Muscle of arm (tissue), 12 donors: ENCODE results near the gene KLF5. TPM values are rescaled to one million over a fixed set of nuclear protein-coding genes. Genes with fewer than 3 reads are reported as not detected.
"Not testable (repeated sequence)": the region's sequence is repeated elsewhere in the genome, so short reads cannot be mapped to it uniquely, and the experiment has no call there.

ENCODE experiments used
- DNase-seq: peaks from one replicate; pipeline ENCODE4 v3.0.0-alpha.2; 2013
- polyA plus RNA-seq, 12 donors: library from polyadenylated mRNA; unstranded; fragments of 120-200 nt; gene quantifications; one replicate each; pipeline ENCODE4 v1.2.1, GENCODE V29; 2013; ENCODE audit not compliant: insufficient read length in 12 of 12

The KLF5 gene
- polyA plus RNA-seq, 12 donors: 31.7 to 219 (median 45.8) TPM; not detected in 1

DNA sequence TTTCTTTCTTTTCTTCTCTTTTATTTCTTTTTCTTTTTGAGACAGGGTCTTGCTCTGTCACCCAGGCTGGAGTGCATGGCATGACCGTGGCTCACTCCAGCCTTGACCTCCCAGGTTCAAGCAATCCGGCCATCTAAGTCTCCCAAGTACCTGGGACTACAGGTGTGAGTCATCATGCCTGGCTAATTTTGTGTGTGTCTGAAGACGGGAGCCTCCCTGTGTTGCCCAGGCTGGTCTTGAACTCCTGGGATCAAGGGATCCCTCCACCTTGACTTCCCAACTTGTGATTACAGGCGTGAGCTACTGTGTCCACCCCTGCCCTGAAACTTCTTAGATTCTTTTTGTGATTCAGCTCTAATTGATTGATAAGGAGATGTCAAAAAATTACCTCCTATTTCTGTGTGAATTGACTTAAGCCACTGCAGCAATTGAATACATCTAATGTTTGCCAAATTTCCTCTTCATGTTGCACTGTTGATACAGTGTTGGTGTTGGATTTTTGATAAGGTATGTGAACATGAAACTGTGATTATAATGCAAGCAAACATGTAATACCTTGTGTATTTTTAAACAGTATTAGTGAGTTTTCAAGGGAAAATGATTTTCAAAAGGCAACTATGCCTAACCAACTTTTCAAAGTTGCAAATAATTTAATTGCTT lies 22.6 kb downstream of the KLF5 start:
- DNase-seq: no peak

DNA sequence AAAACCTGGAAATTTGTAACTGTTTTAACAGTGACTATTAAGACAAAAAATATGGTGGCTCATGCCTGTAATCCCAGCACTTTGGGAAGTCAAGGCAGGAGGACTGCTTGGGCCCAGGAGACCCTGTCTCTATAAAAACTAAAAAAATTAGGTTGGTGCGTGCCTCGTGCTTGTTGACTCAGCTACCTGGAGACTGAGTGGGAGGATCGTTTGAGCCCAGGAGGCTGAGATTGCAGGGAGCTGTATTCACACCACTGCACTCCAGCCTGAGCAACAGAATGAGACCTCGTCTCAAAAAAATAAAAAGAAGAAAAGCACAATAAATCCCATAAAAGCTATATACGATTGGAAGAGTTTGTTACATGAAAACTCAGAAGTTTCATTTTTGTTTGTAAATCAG lies 23.7 kb downstream of the KLF5 start:
- no peak for DNase-seq

DNA sequence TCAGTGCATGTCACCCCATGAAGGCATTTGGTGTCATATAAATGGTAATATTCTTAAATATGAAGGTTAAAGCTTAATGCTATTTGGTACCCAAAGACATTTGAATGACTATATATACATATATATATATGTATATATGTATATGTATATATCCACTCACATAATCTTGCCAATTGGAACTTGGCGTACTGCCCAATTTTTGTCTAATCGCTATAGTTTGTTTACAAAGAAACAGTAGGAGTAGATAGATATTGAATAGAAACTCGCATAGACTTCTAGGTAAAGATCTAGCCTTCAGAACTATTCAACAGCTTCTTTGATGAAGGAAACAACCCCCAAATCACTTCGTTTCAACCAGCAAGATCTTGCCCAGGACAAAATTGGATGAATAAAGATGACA lies 24.1 kb downstream of the KLF5 start:
- no peak for DNase-seq

DNA sequence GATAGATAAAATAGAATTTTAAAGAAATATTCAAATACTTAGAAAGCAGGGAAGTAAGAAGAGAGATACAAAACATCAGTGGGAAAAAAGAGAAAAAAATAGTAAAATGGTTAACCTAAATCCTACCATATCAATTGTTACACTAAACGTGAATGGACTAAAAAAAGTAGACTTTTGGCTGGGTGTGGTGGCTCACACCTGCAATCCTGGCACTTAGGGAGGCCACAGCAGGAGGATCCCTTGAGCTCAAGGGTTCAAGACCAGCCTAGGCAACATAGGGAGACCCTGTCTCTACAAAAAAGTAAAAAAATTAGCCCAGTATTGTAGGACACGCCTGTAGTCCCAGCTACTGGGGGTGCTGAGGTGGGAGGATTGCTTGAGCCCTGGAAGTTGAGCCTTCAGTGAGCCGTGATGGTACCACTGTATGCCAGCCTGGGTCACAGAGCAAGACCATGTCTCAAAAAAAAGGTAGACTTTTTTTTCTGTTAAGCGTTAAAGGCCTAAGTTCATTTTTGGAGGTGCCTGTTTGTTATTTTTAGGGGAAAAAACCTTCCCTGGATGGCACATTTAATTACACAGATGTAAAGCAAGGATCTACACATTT lies 29.6 kb downstream of the KLF5 start:
- no peak for DNase-seq

DNA sequence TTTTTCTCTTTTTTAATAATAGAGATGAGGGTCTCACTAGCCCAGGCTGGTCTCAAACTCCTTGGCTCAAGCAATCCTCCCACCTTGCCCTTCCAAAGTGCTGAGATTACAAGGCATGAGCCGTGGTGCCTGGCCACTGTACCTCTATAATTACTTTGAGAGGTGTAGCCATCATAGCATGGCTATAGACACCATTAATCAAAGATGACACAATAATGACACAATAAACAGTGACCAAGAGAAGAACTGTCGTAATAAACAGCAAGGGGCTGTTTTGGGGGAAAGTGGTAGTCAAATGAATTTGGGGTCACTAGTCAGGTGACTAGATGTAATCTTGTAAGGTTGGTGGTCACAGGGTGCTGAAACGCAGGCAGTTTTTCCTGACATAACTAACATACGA lies 30.4 kb downstream of the KLF5 start:
- no peak for DNase-seq

DNA sequence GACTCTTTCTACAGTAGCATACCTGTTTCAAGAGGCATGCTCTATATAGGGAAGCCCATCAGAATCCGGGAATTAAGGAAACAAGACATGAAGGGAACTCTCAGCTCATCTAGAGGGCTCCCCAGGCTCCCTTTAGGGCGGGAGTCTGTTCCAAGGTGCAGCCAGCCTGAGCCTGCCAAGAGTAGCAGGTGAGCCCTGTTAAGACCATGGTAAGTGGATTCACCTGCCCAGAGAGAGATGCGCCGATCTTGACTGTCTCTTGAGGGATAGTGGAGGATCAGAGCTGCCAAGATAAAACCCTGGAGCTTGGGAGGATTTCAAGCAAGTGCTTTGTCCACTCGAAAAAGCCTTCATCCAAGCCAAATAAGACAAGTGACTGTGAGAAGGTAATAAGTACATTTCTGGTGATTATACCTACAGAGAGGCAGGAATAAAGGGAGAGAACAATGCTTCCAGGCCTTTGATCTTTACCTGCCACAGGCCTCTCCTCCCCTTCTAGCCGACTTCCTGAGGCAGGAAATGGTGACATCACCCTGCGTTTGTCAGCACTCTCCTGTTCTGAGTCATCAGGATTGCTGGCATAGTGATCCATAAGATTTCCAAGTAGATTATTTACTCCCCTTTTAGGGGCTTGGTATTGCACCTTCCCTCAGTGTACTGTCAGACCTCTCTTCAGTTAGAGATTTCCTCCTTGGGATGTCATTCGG lies 31.5 kb downstream of the KLF5 start:
- no peak for DNase-seq

DNA sequence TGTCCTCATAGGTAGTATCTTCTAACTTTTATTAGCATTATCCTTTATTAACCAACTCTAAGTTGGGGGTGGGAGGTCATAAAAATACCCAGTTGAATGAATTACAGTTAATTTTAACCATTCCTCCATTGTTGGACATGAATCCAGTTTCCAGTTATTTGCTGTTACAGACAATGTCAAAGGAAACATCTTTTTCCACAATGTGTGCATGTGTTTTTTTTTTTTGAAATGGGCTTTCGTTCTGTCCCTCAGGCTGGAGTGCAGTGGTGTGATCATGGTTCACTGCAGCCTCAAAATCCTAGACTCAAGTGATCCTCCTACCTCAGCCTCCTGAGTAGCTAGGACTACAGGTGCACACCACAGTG lies 32.0 kb downstream of the KLF5 start:
- no peak for DNase-seq

DNA sequence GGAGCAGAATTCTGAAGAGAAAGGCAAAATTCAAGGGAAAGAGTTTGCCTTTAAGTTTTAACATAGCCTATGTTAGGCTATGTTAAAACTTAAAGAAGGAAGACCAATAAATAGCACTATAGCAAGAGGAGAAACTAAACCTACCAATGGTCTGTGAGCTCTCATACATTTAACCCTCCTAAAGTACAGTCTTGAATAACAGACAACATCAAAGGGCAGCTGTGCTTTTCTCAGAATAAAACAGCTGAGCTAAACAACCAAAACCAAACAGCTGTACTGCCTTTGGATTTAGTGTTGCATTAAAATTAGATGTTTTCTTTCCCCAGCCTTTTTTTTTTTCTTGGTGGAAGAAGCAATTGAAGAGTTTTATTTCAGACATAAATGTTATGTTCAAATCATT lies 34.0 kb downstream of the KLF5 start:
- peak; percentile 39 for DNase-seq

DNA sequence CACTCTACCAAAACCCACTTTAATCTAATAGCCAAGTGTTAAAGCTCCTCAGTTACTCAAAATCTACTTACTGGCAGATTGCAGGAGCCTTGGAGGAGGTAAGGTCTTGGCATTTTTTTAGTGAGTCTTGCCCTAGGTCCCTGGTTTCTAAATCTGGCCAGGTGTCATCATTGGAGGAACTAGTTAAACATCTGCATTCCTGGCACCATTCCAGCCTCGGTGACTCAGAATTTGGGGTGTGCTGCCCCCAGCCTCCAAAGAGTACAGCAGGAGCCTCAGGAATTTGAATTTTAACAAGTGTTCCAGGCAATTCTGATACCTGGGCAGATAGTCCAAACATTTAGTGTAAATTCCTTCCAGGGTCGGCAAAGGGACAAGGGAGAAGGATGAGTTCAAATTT lies 37.4 kb downstream of the KLF5 start:
- no peak for DNase-seq

DNA sequence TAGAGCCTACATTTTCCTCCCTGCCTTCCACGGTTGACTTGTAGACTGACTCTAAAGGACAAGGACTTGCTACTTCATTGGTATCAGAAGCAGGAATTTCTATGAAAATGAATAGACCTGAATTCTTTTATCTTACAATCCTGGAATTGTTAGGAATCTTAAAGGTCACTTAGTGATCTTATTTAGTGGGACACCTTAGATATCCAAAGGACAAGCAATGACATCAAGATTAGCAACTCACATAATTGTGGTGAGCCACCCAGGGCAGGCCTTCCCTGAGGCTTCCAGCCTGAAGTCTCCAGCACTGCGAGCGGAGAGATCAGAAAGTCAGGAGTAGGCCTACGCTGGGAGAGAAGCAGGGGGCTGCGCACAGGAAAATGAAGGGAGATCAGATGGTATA lies 37.8 kb downstream of the KLF5 start:
- DNase-seq: no peak

DNA sequence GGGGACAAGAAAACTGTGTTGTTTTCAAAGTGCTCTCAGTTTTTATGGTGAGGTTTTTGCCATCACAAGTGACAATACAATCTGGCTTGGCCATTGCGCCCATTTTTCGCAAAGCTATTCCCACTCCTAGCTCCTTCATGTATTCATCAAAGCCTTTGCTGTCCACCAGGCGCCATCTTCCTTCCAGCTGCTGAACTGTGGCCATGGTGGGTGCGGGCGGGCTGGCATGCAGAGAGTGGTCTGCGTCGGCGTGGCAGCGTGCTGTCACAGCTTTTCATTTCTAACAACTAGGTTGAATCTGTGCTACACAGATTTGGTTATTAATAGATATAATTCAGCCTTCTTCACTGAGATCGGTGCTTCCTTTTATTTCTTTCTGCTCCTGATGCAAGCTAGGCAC lies 42.0 kb downstream of the KLF5 start:
- not testable (repeated sequence) for DNase-seq

DNA sequence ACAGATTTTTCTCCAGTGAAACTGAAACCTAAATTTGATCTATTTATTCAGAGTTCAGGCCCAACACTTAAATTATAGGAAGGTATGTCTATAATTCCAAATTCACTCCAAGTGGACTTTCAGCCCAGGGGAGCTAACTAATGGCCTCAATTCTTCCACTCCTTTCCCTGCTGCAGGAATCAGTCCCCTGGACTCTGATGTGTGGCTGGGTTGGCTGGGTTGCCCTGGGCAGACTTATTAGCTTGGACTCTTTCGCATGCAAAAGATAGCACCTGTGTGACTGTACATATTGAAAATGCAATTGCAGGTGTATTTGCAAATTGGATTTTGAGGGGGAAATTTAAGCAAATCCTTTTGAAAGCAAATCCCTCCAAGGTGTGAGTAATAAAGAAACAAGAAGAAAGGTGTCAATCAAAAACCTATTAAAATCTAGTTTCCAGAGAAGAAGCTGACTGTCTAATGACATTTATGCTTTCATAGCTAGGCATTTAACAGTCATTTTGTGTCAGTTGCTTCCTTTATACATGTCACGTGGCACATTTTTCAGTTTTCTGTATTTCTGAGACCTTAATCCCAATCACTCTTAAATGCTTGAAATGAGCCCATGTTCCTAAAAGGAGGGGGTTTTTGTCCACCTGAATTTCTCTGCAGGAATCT lies 42.7 kb downstream of the KLF5 start:
- DNase-seq: no peak

DNA sequence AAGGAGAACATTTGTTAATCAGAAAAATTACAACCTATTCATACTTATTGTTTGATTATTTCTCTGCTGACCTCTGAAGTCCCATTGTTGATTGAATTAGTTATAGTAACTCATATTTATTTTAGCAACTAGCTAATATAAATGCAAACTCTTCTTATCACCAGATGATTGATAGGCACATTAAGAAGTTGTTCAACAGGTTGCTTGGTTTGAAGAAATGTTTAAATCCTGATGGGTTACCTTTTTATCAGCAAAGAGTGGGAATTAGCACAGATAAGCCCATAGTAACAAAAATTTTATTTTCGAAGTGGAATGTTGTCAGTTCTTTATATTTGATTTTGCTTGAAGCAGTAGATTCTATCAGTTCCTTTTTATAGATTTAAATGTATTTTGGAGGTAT lies 44.4 kb downstream of the KLF5 start:
- DNase-seq: no peak

DNA sequence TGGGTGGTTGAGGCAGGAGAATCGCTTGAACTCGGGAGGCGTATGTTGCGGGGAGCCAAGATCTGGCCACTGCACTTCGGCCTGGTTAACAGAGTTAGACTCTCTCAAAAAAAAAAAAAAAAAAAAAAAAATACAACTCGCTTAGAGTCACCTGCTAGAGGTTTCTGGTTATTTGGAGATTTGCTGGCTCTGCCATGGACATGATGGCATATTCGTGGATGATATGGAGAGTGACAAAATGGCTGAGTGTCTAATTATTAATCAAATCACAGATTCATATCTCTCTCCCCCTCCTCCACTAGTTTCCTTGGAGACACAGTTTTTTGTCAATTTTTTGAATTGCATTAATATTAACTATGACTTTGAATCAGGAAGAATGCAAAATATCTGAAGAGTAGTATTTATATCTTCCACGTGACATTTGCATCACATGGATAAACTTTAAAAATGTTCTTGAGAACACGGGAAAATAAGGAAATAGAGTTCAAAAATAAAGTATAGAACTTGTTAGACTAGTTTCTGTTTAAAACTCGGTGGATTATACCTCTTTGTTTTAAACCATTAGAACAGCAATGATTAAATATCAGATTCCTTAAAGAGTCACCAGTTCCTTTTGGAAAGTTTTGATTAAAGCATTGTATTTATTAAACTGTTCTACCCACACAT lies 47.8 kb downstream of the KLF5 start:
- no peak for DNase-seq

DNA sequence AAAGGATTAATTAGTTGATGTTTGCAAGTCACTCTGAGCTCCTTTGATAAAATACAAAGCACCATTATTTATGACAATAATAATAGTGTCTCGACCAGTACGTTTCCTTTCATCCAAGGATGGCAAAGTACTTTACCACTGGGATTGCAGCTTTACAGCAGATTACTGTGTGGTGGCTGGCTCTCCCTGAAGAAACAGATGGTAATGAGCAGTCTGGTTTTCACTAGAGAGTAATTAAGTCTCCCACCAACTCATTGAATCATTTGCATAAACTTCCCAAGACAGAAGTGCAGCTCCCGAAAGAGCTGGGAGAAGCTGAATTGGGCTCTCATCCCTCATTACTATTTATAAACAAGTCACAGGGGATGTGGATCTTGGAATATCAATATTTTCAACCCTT lies 48.7 kb downstream of the KLF5 start:
- DNase-seq: no peak

DNA sequence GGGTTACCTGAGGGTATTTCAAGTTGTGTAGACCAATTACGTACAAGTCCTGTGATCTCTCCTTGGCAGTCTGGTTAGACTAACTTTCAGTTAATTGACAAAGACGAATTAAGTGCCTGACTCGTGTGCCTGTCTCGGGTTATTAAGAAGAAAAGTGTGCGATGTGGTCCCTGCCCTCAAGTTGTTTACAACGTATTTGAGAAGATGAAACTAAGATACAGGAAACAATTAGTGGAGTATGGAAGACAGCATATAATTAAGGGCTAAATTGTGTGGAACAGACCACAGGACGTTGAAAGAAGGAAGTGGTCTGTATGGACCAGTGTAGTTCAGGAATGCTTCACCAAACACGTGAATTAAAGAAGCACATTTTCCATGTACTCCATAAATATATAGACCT lies 49.2 kb downstream of the KLF5 start:
- no peak for DNase-seq

DNA sequence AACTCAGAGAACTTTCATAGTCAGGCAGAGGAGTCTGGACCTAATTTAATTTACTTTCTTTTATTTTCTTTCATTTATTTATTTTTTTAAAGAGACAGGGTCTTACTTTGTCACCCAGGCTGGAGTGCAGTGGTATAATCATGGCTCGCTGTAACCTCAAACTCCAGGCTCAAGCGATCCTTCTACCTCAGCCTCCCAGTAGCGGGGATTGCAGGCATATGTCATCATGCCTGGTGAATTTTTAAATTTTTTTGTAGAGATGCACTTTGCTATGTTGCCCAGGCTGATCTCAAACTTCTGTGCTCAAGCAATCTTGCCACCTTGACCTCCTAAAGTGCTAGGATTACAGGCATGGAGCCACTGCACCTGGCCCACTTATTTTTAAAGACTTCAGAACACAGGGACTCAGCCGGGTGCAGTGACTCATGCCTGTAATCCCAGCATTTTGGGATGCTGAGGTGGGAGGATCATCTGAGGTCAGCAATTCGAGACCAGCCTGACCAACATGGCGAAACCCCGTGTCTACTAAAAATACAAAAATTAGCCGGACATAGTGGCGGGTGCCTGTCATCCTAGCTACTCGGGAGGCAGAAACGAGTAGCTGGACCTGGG lies 50.6 kb downstream of the KLF5 start:
- DNase-seq: no peak

DNA sequence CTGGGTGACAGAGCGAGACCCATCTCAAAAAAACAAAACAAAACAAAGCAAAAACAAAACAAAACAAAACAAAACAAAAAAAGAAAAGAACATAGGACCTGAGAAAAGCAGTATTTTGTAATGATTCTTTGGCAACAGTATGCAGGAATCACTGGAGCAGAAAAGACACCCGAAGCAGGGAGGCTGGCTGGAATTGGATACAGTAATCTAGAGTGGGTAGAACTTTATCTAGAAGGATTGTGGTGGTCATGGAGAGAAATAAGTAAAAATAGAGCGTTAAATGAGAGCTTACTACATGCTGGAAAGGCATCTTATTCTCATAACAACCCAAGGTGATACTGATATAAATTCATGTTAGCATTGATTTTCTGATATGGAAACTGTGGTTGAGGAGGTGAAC lies 51.2 kb downstream of the KLF5 start:
- DNase-seq: no peak

DNA sequence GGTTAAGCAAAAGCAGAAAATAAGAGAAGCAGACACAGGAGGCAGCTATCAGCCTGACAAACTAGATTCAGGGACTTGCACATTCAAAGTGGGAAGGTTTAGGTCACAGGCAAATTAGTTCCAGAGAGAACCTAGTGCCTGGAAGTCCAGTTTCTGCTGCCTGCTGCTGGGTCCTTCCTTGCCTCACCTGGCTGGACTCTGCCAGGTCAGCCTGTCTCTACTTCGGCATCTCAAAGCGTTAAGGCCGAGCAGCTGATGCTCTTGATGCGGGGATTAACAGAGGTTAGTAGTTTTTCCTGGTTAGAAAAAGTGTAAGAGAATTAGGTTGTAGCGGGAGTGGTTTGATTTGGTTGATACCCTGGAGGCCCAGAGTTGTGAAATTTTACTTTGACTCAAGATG lies 52.0 kb downstream of the KLF5 start:
- DNase-seq: no peak

DNA sequence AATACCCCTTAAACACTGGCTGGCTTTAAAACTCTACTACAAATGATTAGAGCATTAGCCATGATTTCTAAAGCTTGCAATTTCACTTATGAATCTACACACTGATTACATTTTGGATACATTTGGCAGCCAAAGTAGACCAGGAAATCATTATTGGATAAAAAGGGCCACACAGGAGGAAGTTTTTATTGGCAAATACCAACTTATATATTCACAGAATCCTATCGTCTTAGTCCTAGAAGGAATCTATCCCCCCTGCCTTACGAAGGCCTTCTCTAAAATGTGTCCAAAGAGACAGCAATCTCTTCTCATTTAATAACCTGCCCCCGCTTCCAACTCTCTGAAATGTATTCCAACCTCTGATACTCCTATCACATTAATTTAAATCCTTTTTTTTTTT lies 52.5 kb downstream of the KLF5 start:
- DNase-seq: no peak

DNA sequence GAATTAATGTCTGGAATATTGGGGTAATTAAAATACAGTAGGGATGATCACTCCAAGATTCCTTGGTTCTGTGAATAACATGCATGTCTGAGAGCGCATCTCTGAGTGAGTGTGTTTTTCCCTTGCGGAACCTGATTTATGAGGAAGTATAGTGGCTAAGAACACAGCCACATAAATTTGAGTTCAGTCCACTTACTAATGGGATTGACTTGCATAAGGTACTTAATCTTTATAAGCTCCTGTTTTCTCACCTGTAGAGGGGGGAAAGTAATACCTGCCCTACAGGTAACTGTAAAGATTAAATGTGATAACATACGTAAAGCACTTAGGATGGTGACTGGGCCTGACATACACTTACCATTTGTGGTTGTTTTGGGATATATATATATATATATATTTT lies 60.8 kb downstream of the KLF5 start:
- DNase-seq: no peak
